IPS-18a (cell line): ENCODE results near the gene FIP1L1.

ENCODE experiments used
- H3K27ac ChIP-seq: one replicate; pipeline ENCODE4 v1.5.1; 2013; ENCODE audit warnings: low read length
- H3K27me3 ChIP-seq: one replicate; pipeline ENCODE4 v1.6.1; 2013; ENCODE audit warnings: mild to moderate bottlenecking, low read length; ENCODE audit not compliant: control insufficient read depth, insufficient read depth
- H3K36me3 ChIP-seq: one replicate; pipeline ENCODE4 v1.6.1; 2013; ENCODE audit warnings: low read depth, low read length; ENCODE audit not compliant: control insufficient read depth
- H3K4me1 ChIP-seq: one replicate; pipeline ENCODE4 v1.6.1; 2013; ENCODE audit warnings: low read depth, low read length; ENCODE audit not compliant: control insufficient read depth
- H3K4me3 ChIP-seq: one replicate; pipeline ENCODE4 v1.5.1; 2013; ENCODE audit warnings: low read length
- H3K9ac ChIP-seq: one replicate; pipeline ENCODE4 v1.6.1; 2013; ENCODE audit warnings: mild to moderate bottlenecking, low read length, moderate library complexity
- H3K9me3 ChIP-seq: one replicate; pipeline ENCODE4 v1.6.1; 2013; ENCODE audit warnings: low read depth, low read length; ENCODE audit not compliant: control insufficient read depth

The FIP1L1 gene

DNA sequence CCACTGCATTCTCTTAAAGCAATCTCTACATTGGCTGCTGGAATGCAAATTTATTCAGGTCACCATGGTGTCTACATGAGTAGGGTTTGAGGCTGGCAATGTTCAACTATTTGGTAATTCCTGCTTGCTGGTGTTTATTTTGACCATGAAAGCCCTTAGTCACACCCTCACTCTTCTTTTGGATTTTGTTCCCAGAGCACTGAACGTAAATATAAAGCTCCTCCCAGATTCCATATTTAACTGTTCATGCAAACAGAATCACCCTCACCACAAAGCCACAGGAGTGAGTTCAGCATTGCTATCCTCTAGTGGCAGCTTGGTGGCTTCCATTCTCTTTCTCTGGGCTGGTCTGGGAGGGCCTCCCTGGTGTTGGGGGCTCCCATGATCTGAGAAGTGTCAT lies 131.0 kb downstream of the FIP1L1 start:
- Histone ChIP-seq H3K9ac (no peak overlapping the region), H3K4me3 (no peak overlapping the region), H3K27ac (no peak overlapping the region)

DNA sequence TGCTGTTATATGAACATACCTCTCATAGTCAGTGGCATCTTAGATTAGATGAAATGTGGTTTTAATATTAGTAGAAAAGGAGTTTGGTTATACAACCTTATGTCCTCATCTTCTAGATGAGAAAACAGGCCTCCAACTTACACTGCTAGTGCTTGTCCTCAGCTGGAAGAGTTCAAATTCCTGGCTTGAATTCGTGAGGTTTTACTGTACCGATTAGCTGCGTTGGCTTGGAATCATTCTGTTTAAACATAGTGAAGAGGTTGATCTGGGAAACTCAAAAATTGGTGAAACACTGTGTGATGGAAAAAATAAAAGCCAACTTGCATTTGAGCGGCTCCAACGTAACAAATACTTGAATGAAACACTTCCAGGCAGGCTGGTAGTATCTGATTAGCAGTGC lies 132.9 kb downstream of the FIP1L1 start:
- H3K4me1 ChIP-seq, result no peaks in the 10 kb centered on the region
- H3K4me3 ChIP-seq, result no peak overlapping the region
- H3K27me3 ChIP-seq, result no peaks in the 10 kb centered on the region
- H3K9me3 ChIP-seq, result no peaks in the 10 kb centered on the region
- H3K9ac ChIP-seq, result no peak overlapping the region
- no peak overlapping the region for H3K27ac ChIP-seq
- H3K36me3 ChIP-seq, result no peaks in the 10 kb centered on the region

More for the DNA sequence above, 131.0 kb downstream of the FIP1L1 start:
- Histone ChIP-seq H3K27me3 (no peaks in the 10 kb centered on the region), H3K9me3 (no peaks in the 10 kb centered on the region), H3K36me3 (no peaks in the 10 kb centered on the region), H3K4me1 (no peaks in the 10 kb centered on the region)
